Brain microvascular endothelial cell (primary cell): ENCODE measurements around the gene ADIPOR2.

Experiments
- DNase-seq: peaks from one replicate; pipeline ENCODE4 v3.0.0-alpha.2; 2020
- H3K27ac ChIP-seq: fragments of 250-450 bp; sonication (Bioruptor Pico); 2 replicates; pipeline ENCODE4 v1.5.1; 2020; ENCODE audit warnings: mild to moderate bottlenecking, moderate library complexity
- H3K27me3 ChIP-seq: fragments of 250-450 bp; sonication (Bioruptor Pico); replicated peaks from 2 replicates; pipeline ENCODE4 v1.5.1; 2020; ENCODE audit warnings: mild to moderate bottlenecking
- H3K36me3 ChIP-seq: fragments of 250-450 bp; sonication (Bioruptor Pico); replicated peaks from 2 replicates; pipeline ENCODE4 v1.5.1; 2020; ENCODE audit warnings: mild to moderate bottlenecking
- H3K4me3 ChIP-seq: 2 replicates; pipeline ENCODE4 v1.5.1; 2011; ENCODE audit warnings: low read depth, mild to moderate bottlenecking, control low read depth, low read length, moderate library complexity
- CTCF ChIP-seq: IDR thresholded peaks from 2 replicates; pipeline ENCODE4 v1.5.1; 2011; ENCODE audit warnings: low read depth, mild to moderate bottlenecking, moderate library complexity, low read length, control low read depth, inconsistent platforms; ENCODE audit errors: missing control alignments
- in situ Hi-C: cut with HindIII; loops from 2 replicates; pipeline ENCODE4 v1.10.0; 2017; ENCODE audit warnings: low sequenced_read_pairs, low pct_ligation_motif_present

ADIPOR2 gene

GRCh38 chr12:1778911-1779310 is 88.0 kb downstream of the ADIPOR2 start:
- in situ Hi-C loops = loop anchor here (25.0 kb wide), 1 partner anchor 117 kb away; no protein-coding TSS in a partner anchor
- no peak for DNase-seq
- no peak overlapping the region for H3K27ac ChIP-seq
- H3K36me3 ChIP-seq = no peaks in the 10 kb centered on the region
- H3K4me3 ChIP-seq = no peak overlapping the region
- TF ChIP-seq CTCF = no peak
- no peaks in the 10 kb centered on the region for H3K27me3 ChIP-seq

GRCh38 chr12:1779783-1780182 is 88.9 kb downstream of the ADIPOR2 start:
- Histone ChIP-seq H3K36me3 (no peaks in the 10 kb centered on the region), H3K27ac (no peak overlapping the region), H3K27me3 (no peaks in the 10 kb centered on the region), H3K4me3 (no peak overlapping the region)
- TF ChIP-seq CTCF = no peak
- in situ Hi-C loops = loop anchor here (25.0 kb wide), 1 partner anchor 117 kb away; no protein-coding TSS in a partner anchor
- DNase-seq = peak; percentile 69

- H3K27me3 ChIP-seq = no peaks in the 10 kb centered on the region
- DNase-seq = no peak
- TF ChIP-seq CTCF = no peak
- no peak overlapping the region for H3K27ac ChIP-seq
- in situ Hi-C loops = loop anchor here (25.0 kb wide), 1 partner anchor 119 kb away; no protein-coding TSS in a partner anchor
- H3K36me3 ChIP-seq = no peaks in the 10 kb centered on the region
- no peak overlapping the region for H3K4me3 ChIP-seq
Measured at GRCh38 chr12:1781772-1782171, 90.9 kb downstream of the ADIPOR2 start.

- TF ChIP-seq CTCF = no peak
- no peak for DNase-seq
- Histone ChIP-seq H3K27me3 (no peaks in the 10 kb centered on the region), H3K36me3 (no peaks in the 10 kb centered on the region), H3K4me3 (no peak overlapping the region), H3K27ac (no peak overlapping the region)
- in situ Hi-C loops = loop anchor here (25.0 kb wide), 1 partner anchor 120 kb away; no protein-coding TSS in a partner anchor
Measured at GRCh38 chr12:1782215-1782614, 91.3 kb downstream of the ADIPOR2 start.

GRCh38 chr12:1787714-1788113 is 96.8 kb downstream of the ADIPOR2 start:
- no peak for DNase-seq
- H3K27me3 ChIP-seq = no peaks in the 10 kb centered on the region
- no peak overlapping the region for H3K27ac ChIP-seq
- no peak overlapping the region for H3K4me3 ChIP-seq
- in situ Hi-C loops = loop anchor here (25.0 kb wide), 1 partner anchor 125 kb away; no protein-coding TSS in a partner anchor
- no peak for TF ChIP-seq CTCF
- no peaks in the 10 kb centered on the region for H3K36me3 ChIP-seq

GRCh38 chr12:1790444-1790843 is 99.6 kb downstream of the ADIPOR2 start:
- Histone ChIP-seq H3K4me3 (no peak overlapping the region), H3K27me3 (no peaks in the 10 kb centered on the region), H3K36me3 (no peaks in the 10 kb centered on the region), H3K27ac (no peak overlapping the region)
- in situ Hi-C loops = loop anchor here (25.0 kb wide), 1 partner anchor 128 kb away; no protein-coding TSS in a partner anchor
- no peak for TF ChIP-seq CTCF
- DNase-seq = no peak
